Body of pancreas (tissue), 4 donors: ENCODE results near the gene BRD3OS. TPM values are rescaled to one million over a fixed set of nuclear protein-coding genes. Genes with fewer than 3 reads are reported as not detected.

Source experiments
- ATAC-seq: fragments of 150-250 bp; one replicate; pipeline ENCODE4 v1.9.1; 2016
- DNase-seq, 4 donors: peaks; one replicate each; pipeline ENCODE4 v3.0.0-alpha.2; 2019
- H3K27ac ChIP-seq, 4 donors: fragments of 200-600 bp; sonication (generic); 1 replicate in 3 of 4; 2 replicates in 1 of 4; pipeline versions ENCODE4 v1.5.1 to v1.6.1; 2016 to 2019; ENCODE audit warnings: mild to moderate bottlenecking in 1 of 4, mixed read lengths in 1 of 4, moderate library complexity in 1 of 4
- H3K27me3 ChIP-seq, 2 donors: fragments of 200-600 bp; sonication (generic); one replicate each; pipeline ENCODE4 v1.6.0; 2016; ENCODE audit warnings: mild to moderate bottlenecking in 1 of 2
- H3K36me3 ChIP-seq, 2 donors: fragments of 200-600 bp; sonication (generic); replicated peaks in 1 of 2; 2 replicates each; pipeline ENCODE4 v1.5.1; 2016; ENCODE audit warnings: low read depth in 2 of 2; ENCODE audit not compliant: insufficient read depth in 1 of 2
- H3K4me1 ChIP-seq: fragments of 200-600 bp; sonication (generic); one replicate; pipeline ENCODE4 v1.6.0; 2016
- H3K4me3 ChIP-seq, 2 donors: fragments of 200-600 bp; sonication (generic); 1 replicate in 1 of 2; 2 replicates in 1 of 2; pipeline ENCODE4 v1.5.1; 2016 to 2019
- H3K9me3 ChIP-seq, 3 donors: fragments of 200-600 bp; sonication (generic); 1 replicate in 2 of 3; 2 replicates in 1 of 3; pipeline ENCODE4 v1.5.1; 2016
- POLR2A ChIP-seq, 3 donors: fragments of 450-650 bp; IDR thresholded peaks; one replicate each; pipeline ENCODE4 v1.6.1; 2016; ENCODE audit warnings: antibody characterized with exemption in 3 of 3, mild to moderate bottlenecking in 2 of 3
- WGBS, 2 donors: methylation state at CpG; one replicate each; pipeline ENCODE4 v1.1.5; 2017; 5-methylcytosine and 5-hydroxymethylcytosine counted together
- intact Hi-C: fragments of 100-400 bp; cut with DNase I; formaldehyde crosslinking; loops from one replicate; pipeline ENCODE4 v1.15.1; 2023
- total RNA-seq, 2 donors: library from RNA; depleted of rRNA; stranded (reverse); fragments of >200 nt; gene quantifications; one replicate each; pipeline ENCODE4 v1.1.0, GENCODE V29; 2016
- TF ChIP-seq, protein P1 (sequence below), 7 experiments: fragments of 450-650 bp in 4 of 7; fragments of 200-600 bp in 3 of 7; sonication (generic) in 3 of 7; IDR thresholded peaks; one replicate each; pipeline ENCODE4 v1.5.1; 2016 to 2019; ENCODE audit warnings: antibody characterized with exemption in 7 of 7

Gene BRD3OS
- total RNA-seq, 2 donors from 2014 or later: 7.3 to 9.6 TPM

- ATAC-seq: no peak
Measured at GRCh38 chr9:133982971-133983720, 42.1 kb upstream of the BRD3OS start.

DNA sequence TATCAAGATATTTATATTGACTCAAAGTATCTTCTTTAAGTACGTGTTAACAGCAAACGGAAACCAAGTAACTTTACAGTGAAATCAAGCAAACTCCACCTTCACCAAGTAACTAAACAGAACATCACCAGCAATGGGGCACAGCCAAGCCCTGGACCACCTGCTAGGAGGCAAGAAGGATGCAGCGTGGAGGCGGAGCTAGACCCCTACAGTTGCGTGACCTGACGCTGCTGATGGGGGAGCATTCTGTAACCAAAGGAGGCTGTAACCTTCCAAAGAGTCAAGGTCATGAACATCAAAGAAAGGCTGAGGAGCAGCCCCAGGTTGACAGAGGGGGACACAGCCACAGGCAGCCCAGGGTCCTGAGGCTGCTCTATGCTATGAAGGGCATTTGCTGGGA lies 39.2 kb upstream of the BRD3OS start:
- Histone ChIP-seq H3K4me3 (no peak overlapping the region), H3K9me3 (no peaks in the 10 kb centered on the region), H3K27me3 (no peaks in the 10 kb centered on the region), H3K36me3 (no peaks in the 10 kb centered on the region), H3K4me1 (peaks cover 81% of the 10 kb centered on the region), H3K27ac (no peak overlapping the region)
- no peak for DNase-seq
- 57 to 64% methylated on average over 6 of the region's 6 CpGs for WGBS, 2 donors
- ATAC-seq: no peak
- TF ChIP-seq, protein P1, sequence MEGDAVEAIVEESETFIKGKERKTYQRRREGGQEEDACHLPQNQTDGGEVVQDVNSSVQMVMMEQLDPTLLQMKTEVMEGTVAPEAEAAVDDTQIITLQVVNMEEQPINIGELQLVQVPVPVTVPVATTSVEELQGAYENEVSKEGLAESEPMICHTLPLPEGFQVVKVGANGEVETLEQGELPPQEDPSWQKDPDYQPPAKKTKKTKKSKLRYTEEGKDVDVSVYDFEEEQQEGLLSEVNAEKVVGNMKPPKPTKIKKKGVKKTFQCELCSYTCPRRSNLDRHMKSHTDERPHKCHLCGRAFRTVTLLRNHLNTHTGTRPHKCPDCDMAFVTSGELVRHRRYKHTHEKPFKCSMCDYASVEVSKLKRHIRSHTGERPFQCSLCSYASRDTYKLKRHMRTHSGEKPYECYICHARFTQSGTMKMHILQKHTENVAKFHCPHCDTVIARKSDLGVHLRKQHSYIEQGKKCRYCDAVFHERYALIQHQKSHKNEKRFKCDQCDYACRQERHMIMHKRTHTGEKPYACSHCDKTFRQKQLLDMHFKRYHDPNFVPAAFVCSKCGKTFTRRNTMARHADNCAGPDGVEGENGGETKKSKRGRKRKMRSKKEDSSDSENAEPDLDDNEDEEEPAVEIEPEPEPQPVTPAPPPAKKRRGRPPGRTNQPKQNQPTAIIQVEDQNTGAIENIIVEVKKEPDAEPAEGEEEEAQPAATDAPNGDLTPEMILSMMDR (IDR thresholded peaks at IDR 0.05): no peak
- TF ChIP-seq POLR2A (IDR thresholded peaks at IDR 0.05): no peak
- intact Hi-C loops: no loop called here

More at GRCh38 chr9:133982971-133983720, 42.1 kb upstream of the BRD3OS start:
- no peaks in the 10 kb centered on the region for H3K27me3 ChIP-seq
- 82 to 86% methylated on average over 18 to 25 of the region's 25 CpGs for WGBS, 2 donors
- H3K4me3 ChIP-seq: no peak overlapping the region
- H3K4me1 ChIP-seq: peaks cover 81% of the 10 kb centered on the region
- TF ChIP-seq, protein P1 (IDR thresholded peaks at IDR 0.05): no peak
- TF ChIP-seq POLR2A (IDR thresholded peaks at IDR 0.05): no peak
- H3K27ac ChIP-seq: peak overlapping the region in 2 of 4 donors; percentile 6 to 87
- H3K9me3 ChIP-seq: no peaks in the 10 kb centered on the region
- DNase-seq: peak in 2 of 4 donors; percentile 8 to 9
- H3K36me3 ChIP-seq: no peaks in the 10 kb centered on the region
- intact Hi-C loops: no loop called here

DNA sequence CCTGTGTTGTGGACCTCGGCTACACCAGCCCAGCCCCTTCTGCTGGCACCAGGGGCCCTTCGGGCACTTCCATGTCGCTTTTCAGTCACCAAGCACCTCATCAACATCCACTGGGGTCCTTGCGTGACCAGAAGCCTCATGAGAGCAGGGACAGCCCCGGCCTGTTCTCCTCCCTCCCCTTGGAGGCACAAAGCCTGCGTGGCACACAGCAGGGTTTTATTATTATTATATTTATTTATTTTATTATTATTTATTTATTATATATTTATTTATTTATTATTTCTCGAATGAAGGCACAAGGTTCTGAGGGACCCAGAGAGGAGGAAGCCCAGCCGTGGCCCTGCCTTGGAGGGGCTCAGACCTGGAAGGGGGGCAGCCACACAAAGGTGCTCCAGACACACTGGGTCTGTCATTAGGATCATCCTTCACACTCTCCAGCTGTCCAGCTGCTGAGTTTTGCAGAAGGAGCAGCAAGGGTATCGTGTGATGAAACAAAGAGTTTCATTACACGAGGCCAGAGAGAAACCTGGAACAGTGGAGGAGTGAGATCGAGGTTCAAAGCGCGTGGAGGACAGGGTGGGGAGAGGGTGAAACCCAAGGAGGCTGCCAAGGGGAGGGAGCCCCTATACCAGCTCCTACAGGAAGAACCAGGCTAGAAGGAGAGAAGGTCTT lies 38.4 kb upstream of the BRD3OS start:
- Histone ChIP-seq H3K4me1 (peaks cover 75% of the 10 kb centered on the region), H3K4me3 (no peak overlapping the region), H3K36me3 (no peaks in the 10 kb centered on the region), H3K27ac (peak overlapping the region in 2 of 4 donors; percentile 29 to 32), H3K27me3 (no peaks in the 10 kb centered on the region), H3K9me3 (no peaks in the 10 kb centered on the region)
- DNase-seq (no peak), ATAC-seq (no peak)
- intact Hi-C loops: no loop called here
- TF ChIP-seq, protein P1 (IDR thresholded peaks at IDR 0.05): no peak
- no peak for TF ChIP-seq POLR2A (IDR thresholded peaks at IDR 0.05)
- 79 to 80% methylated on average over 13 of the region's 13 CpGs for WGBS, 2 donors

DNA sequence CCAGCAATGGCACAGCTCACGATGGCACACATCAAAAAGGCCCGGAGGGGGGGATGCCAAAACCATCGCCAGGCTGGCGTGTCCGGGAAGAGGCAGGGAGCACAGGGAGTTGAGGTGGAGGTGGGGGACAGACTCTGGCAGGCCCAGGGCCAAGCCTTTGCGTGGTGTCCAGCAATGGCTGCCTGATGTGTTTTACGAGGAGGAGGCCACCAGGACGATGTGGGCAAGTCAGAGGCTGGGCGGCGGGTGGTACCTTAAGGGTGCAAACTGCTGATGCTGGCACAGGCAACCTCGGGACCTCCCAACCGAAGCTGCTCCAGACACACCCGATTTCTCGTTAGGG lies 37.9 kb upstream of the BRD3OS start:
- no peak for DNase-seq
- no peak for ATAC-seq
- WGBS, 2 donors: 82 to 85% methylated on average over 14 of the region's 14 CpGs
- H3K27ac ChIP-seq: peak overlapping the region in 1 of 4 donors; percentile 29
- H3K36me3 ChIP-seq: no peaks in the 10 kb centered on the region
- H3K4me3 ChIP-seq: no peak overlapping the region
- no peak for TF ChIP-seq POLR2A (IDR thresholded peaks at IDR 0.05)
- TF ChIP-seq, protein P1 (IDR thresholded peaks at IDR 0.05): no peak
- H3K4me1 ChIP-seq: peaks cover 69% of the 10 kb centered on the region
- intact Hi-C loops: no loop called here
- H3K27me3 ChIP-seq: no peaks in the 10 kb centered on the region
- no peaks in the 10 kb centered on the region for H3K9me3 ChIP-seq
